K562 (cell line): ENCODE results near the gene TRDN. TPM values are rescaled to one million over a fixed set of nuclear protein-coding genes. Genes with fewer than 3 reads are reported as not detected.

ENCODE experiments used
- ATAC-seq: fragments of 200-7000 bp; cut with Tn5 transposase; 3 replicates; pipeline ENCODE4 v1.9.1; 2020; ENCODE audit warnings: moderate library complexity
- BruUV-seq: library from RNA; stranded (reverse); fragments of 400-500 nt; replicated peaks from 2 replicates; lab custom pipeline; 2021; lab: Mats Ljungman, UMichigan
- CTCF ChIA-PET: fragments of 300-600 bp; formaldehyde crosslinking; extraction: SDS; loops from one replicate; lab custom pipeline; 2021; ENCODE audit warnings: low intra/inter-chr PET ratio; lab: Yijun Ruan, JAX
- POLR2A ChIA-PET: fragments of 300-600, 350-650 bp; sonication (Branson Sonifier 250); formaldehyde crosslinking; extraction: SDS; loops from one replicate; lab custom pipeline; 2021; ENCODE audit warnings: antibody characterized with exemption, inconsistent platforms; lab: Yijun Ruan, JAX
- DNase-seq, 4 experiments: peaks; one replicate each; pipeline versions ENCODE4 v3.0.0 to v3.0.0-alpha.2; 2011 to 2018; ENCODE audit warnings: low spot score in 3 of 4, mixed read lengths in 3 of 4; ENCODE audit errors: extremely low read depth in 1 of 4
- FAIRE-seq: peaks from 2 replicates; lab custom pipeline; 2011; peaks lifted over from hg19 to GRCh38; lab: Jason Lieb, UNC
- H2AFZ ChIP-seq: 2 replicates; pipeline ENCODE4 v1.6.0; 2011; ENCODE audit warnings: low read depth, low read length, control low read depth, inconsistent platforms
- H3K27ac ChIP-seq: fragments of 200-600 bp; 3 replicates; pipeline ENCODE4 v1.8.0; 2011; ENCODE audit warnings: low read depth, mild to moderate bottlenecking, control low read depth, inconsistent platforms, low read length, moderate library complexity, mixed read lengths; ENCODE audit errors: extremely low read depth
- H3K27me3 ChIP-seq, 2 experiments: fragments of 300-600 bp in 1 of 2; 2 replicates in 1 of 2; 3 replicates in 1 of 2; pipeline versions ENCODE4 v1.6.0 to v1.8.0; 2011; ENCODE audit warnings: inconsistent platforms in 2 of 2, low read length in 2 of 2, mild to moderate bottlenecking in 1 of 2, mixed read lengths in 1 of 2, moderate library complexity in 1 of 2; ENCODE audit not compliant: control insufficient read depth in 2 of 2, insufficient read depth in 2 of 2
- H3K36me3 ChIP-seq: fragments of 300-600 bp; 3 replicates; pipeline ENCODE4 v1.8.0; 2011; ENCODE audit warnings: mild to moderate bottlenecking, low read length, inconsistent platforms; ENCODE audit not compliant: control insufficient read depth, insufficient read depth
- H3K4me1 ChIP-seq, 2 experiments: fragments of 200-600 bp in 1 of 2; replicated peaks in 1 of 2; 2 replicates in 1 of 2; 3 replicates in 1 of 2; pipeline versions ENCODE4 v1.5.1 to v1.8.0; 2011; ENCODE audit warnings: inconsistent platforms in 2 of 2, low read length in 2 of 2, mild to moderate bottlenecking in 1 of 2, mixed read lengths in 1 of 2, moderate library complexity in 1 of 2; ENCODE audit not compliant: control insufficient read depth in 2 of 2, insufficient read depth in 2 of 2
- H3K4me2 ChIP-seq: 2 replicates; pipeline ENCODE4 v1.6.1; 2011; ENCODE audit warnings: low read length, control low read depth, inconsistent platforms, mixed read lengths; ENCODE audit not compliant: insufficient read depth
- H3K4me3 ChIP-seq: fragments of 200-600 bp; sonication (generic), shearing (Covaris generic); 2 replicates; pipeline ENCODE4 v1.5.1; 2016; ENCODE audit warnings: control low read depth, inconsistent platforms
- H3K79me2 ChIP-seq: fragments of 200-600 bp; 3 replicates; pipeline ENCODE4 v1.8.0; 2011; ENCODE audit warnings: low read length, inconsistent platforms; ENCODE audit not compliant: control insufficient read depth, insufficient read depth
- H3K9ac ChIP-seq, 2 experiments: 2 replicates each; pipeline versions ENCODE4 v1.6.0 to v1.6.1; 2011; ENCODE audit warnings: low read depth in 2 of 2, low read length in 2 of 2, control low read depth in 1 of 2, inconsistent platforms in 1 of 2, mild to moderate bottlenecking in 1 of 2, mixed read lengths in 1 of 2; ENCODE audit not compliant: insufficient read depth in 1 of 2
- H3K9me1 ChIP-seq: one replicate; pipeline ENCODE4 v1.6.0; 2011; ENCODE audit warnings: inconsistent platforms, mild to moderate bottlenecking, low read length, moderate library complexity; ENCODE audit not compliant: control insufficient read depth, insufficient read depth
- H3K9me3 ChIP-seq: replicated peaks from 2 replicates; pipeline ENCODE4 v1.5.1; 2011; ENCODE audit warnings: low read depth, low read length, inconsistent platforms; ENCODE audit not compliant: control insufficient read depth, insufficient read depth
- H4K20me1 ChIP-seq: replicated peaks from 2 replicates; pipeline ENCODE4 v1.6.1; 2011; ENCODE audit warnings: low read length, inconsistent platforms, mixed read lengths; ENCODE audit not compliant: control insufficient read depth, insufficient read depth
- CEBPB ChIP-seq: fragments of 450-650 bp; IDR thresholded peaks from 2 replicates; pipeline ENCODE4 v1.6.1; 2016; ENCODE audit warnings: missing genetic modification characterization, missing compliant biosample characterization
- EWSR1 ChIP-seq: fragments of 450-650 bp; IDR thresholded peaks from 2 replicates; pipeline ENCODE4 v1.6.1; 2018; ENCODE audit warnings: borderline replicate concordance, mild to moderate bottlenecking, low read depth, moderate library complexity; ENCODE audit not compliant: partially characterized antibody
- MEIS2 ChIP-seq: fragments of 450-650 bp; IDR thresholded peaks from 2 replicates; pipeline ENCODE4 v1.6.1; 2014; ENCODE audit warnings: mild to moderate bottlenecking; ENCODE audit not compliant: partially characterized antibody
- RAD21 ChIP-seq, 2 experiments: fragments of 250-450 bp in 1 of 2; fragments of 450-650 bp in 1 of 2; sonication (Bioruptor Pico) in 1 of 2; formaldehyde crosslinking in 1 of 2; IDR thresholded peaks in 1 of 2; conservative IDR thresholded peaks in 1 of 2; 2 replicates each; pipeline versions ENCODE4 v1.4.0 to v1.8.0; 2020 to 2022; ENCODE audit warnings: mild to moderate bottlenecking in 2 of 2, moderate library complexity in 1 of 2
- SMARCE1 ChIP-seq: fragments of 450-650 bp; IDR thresholded peaks from 2 replicates; pipeline ENCODE4 v1.7.1; 2016; ENCODE audit warnings: mild to moderate bottlenecking
- THRAP3 ChIP-seq: fragments of 450-650 bp; IDR thresholded peaks from 2 replicates; pipeline ENCODE4 v1.6.1; 2016; ENCODE audit warnings: mild to moderate bottlenecking, inconsistent platforms, borderline replicate concordance
- WGBS: fragments of 100-300 bp; shearing (Covaris generic); methylation state at CpG from one replicate; pipeline ENCODE4 v1.1.6; 2016; ENCODE audit warnings: low coverage, mixed read lengths; ENCODE audit not compliant: insufficient coverage; ENCODE audit errors: missing lambda C conversion rate; 5-methylcytosine and 5-hydroxymethylcytosine counted together
- in situ Hi-C: fragments of 300-500 bp; cut with MboI; formaldehyde crosslinking; loops from 4 replicates; pipeline ENCODE4 v1.15.0; 2018; ENCODE audit warnings: inconsistent platforms, mixed read lengths
- intact Hi-C: fragments of 100-400 bp; cut with micrococcal nuclease; formaldehyde crosslinking; loops from 2 replicates; pipeline ENCODE4 v1.14.2; 2022
- polyA plus RNA-seq, 8 experiments: library from polyadenylated mRNA; depleted of rRNA in 4 of 8; stranded (reverse) in 5 of 8; unstranded in 3 of 8; fragments of >200 nt; fragmentation: Nextera tagmentation in 2 of 8; fragmentation: Illumina TruSeq in 1 of 8; extraction: Ambion mirVana in 2 of 8; extraction: Trizol in 1 of 8; gene quantifications; 2 replicates each; pipeline versions ENCODE4 v1.2.1 to v1.2.3, GENCODE V29; 2011 to 2014; ENCODE audit warnings: inconsistent platforms in 1 of 8, missing spikeins in 1 of 8
- total RNA-seq, 7 experiments: library from RNA; depleted of rRNA in 6 of 7; stranded (reverse); fragments of >200 nt in 6 of 7; fragmentation: Illumina TruSeq in 2 of 7; extraction: Trizol in 2 of 7; gene quantifications; 2 replicates each; pipeline versions ENCODE4 v1.2.1 to v1.2.3, GENCODE V29; 2011 to 2021; ENCODE audit warnings: low replicate concordance in 1 of 7
- TF ChIP-seq, protein P1 (sequence below): sonication (generic); formaldehyde crosslinking; IDR thresholded peaks from 2 replicates; pipeline ENCODE4 v1.8.1; 2023; ENCODE audit warnings: mild to moderate bottlenecking, missing genetic modification reagents
- TF ChIP-seq, protein P2 (sequence below), 2 experiments: fragments of 450-650 bp; formaldehyde crosslinking in 1 of 2; IDR thresholded peaks; 2 replicates each; pipeline versions ENCODE4 v1.4.0 to v1.6.1; 2014 to 2020; ENCODE audit warnings: mild to moderate bottlenecking in 2 of 2, borderline replicate concordance in 1 of 2, low read depth in 1 of 2
- TF ChIP-seq, protein P3 (sequence below), 3 experiments: IDR thresholded peaks in 2 of 3; conservative IDR thresholded peaks in 1 of 3; 2 replicates each; pipeline ENCODE4 v1.5.1; 2011 to 2012; ENCODE audit warnings: low read length in 3 of 3, mild to moderate bottlenecking in 3 of 3, control low read depth in 2 of 3, improper control_type of control experiment in 1 of 3, inconsistent platforms in 1 of 3, low read depth in 1 of 3, mixed read lengths in 1 of 3, moderate library complexity in 1 of 3; ENCODE audit not compliant: insufficient read depth in 2 of 3

Gene TRDN
- total and polyA plus RNA-seq, 9 of the 15 experiments (the other 6 are each of a cell fraction or from before 2014, with no cell fraction given), result 0.05 to 0.50 (median 0.16) TPM

DNA sequence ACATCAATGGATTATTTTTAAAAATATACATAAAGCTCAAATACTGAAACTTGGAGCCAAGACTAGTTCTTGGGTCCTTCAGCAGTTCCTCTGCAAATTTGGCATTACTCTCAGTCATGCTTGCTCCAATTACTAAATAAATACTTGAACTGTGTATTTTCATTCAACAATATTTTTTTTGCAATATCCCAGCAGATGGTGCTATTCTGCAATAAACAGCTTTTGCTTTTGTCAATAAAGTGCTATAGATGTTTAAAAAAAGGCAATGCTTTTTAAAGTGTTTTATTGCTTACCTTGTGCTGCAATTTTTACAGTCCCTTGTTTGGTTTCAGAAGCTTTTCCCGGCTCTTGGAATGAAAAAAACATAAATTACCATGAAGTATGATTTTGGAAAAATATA is 243.4 kb downstream of the TRDN start:
- no peaks in the 10 kb centered on the region for H4K20me1 ChIP-seq
- BruUV-seq, result no TSS peak
- ChIA-PET POLR2A (no interaction called here), CTCF (interaction anchor here (1.5 kb wide), 1 partner anchor 322 kb away, joined by 8 read pairs; no protein-coding TSS in a partner anchor)
- no peaks in the 10 kb centered on the region for H3K4me1 ChIP-seq
- no peaks in the 10 kb centered on the region for H3K27me3 ChIP-seq
- no peaks in the 10 kb centered on the region for H3K36me3 ChIP-seq
- H3K27ac ChIP-seq, result no peak overlapping the region
- FAIRE-seq, result no peak
- H3K4me3 ChIP-seq, result no peak overlapping the region
- no peak for ATAC-seq
- H2AFZ ChIP-seq, result no peak overlapping the region
- H3K79me2 ChIP-seq, result no peaks in the 10 kb centered on the region
- in situ Hi-C loops, result no loop called here
- no peaks in the 10 kb centered on the region for H3K9me1 ChIP-seq
- DNase-seq, result peak in 1 of 4 experiments; percentile 8
- H3K9ac ChIP-seq, result no peak overlapping the region
- intact Hi-C loops, result loop anchor here (1.0 to 10.0 kb wide), 3 partner anchors 322 to 1461 kb away; partner anchors contain the start of gene NKAIN2
- no peaks in the 10 kb centered on the region for H3K9me3 ChIP-seq
- WGBS, result 0% methylated on average over 1 of the region's 1 CpG
- H3K4me2 ChIP-seq, result no peak overlapping the region
- TF ChIP-seq, protein P1, sequence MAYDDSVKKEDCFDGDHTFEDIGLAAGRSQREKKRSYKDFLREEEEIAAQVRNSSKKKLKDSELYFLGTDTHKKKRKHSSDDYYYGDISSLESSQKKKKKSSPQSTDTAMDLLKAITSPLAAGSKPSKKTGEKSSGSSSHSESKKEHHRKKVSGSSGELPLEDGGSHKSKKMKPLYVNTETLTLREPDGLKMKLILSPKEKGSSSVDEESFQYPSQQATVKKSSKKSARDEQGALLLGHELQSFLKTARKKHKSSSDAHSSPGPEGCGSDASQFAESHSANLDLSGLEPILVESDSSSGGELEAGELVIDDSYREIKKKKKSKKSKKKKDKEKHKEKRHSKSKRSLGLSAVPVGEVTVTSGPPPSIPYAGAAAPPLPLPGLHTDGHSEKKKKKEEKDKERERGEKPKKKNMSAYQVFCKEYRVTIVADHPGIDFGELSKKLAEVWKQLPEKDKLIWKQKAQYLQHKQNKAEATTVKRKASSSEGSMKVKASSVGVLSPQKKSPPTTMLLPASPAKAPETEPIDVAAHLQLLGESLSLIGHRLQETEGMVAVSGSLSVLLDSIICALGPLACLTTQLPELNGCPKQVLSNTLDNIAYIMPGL (CRISPR knock-in tag), result no peak
- TF ChIP-seq, protein P2, sequence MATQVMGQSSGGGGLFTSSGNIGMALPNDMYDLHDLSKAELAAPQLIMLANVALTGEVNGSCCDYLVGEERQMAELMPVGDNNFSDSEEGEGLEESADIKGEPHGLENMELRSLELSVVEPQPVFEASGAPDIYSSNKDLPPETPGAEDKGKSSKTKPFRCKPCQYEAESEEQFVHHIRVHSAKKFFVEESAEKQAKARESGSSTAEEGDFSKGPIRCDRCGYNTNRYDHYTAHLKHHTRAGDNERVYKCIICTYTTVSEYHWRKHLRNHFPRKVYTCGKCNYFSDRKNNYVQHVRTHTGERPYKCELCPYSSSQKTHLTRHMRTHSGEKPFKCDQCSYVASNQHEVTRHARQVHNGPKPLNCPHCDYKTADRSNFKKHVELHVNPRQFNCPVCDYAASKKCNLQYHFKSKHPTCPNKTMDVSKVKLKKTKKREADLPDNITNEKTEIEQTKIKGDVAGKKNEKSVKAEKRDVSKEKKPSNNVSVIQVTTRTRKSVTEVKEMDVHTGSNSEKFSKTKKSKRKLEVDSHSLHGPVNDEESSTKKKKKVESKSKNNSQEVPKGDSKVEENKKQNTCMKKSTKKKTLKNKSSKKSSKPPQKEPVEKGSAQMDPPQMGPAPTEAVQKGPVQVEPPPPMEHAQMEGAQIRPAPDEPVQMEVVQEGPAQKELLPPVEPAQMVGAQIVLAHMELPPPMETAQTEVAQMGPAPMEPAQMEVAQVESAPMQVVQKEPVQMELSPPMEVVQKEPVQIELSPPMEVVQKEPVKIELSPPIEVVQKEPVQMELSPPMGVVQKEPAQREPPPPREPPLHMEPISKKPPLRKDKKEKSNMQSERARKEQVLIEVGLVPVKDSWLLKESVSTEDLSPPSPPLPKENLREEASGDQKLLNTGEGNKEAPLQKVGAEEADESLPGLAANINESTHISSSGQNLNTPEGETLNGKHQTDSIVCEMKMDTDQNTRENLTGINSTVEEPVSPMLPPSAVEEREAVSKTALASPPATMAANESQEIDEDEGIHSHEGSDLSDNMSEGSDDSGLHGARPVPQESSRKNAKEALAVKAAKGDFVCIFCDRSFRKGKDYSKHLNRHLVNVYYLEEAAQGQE (IDR thresholded peaks at IDR 0.05; ENCODE audit: borderline replicate concordance), result peak; percentile 29; the same call in 1 of the 2 replicates
- TF ChIP-seq, protein P2 (CRISPR knock-in tag; IDR thresholded peaks at IDR 0.05; ENCODE audit: low read depth), result no peak
- TF ChIP-seq, protein P3, sequence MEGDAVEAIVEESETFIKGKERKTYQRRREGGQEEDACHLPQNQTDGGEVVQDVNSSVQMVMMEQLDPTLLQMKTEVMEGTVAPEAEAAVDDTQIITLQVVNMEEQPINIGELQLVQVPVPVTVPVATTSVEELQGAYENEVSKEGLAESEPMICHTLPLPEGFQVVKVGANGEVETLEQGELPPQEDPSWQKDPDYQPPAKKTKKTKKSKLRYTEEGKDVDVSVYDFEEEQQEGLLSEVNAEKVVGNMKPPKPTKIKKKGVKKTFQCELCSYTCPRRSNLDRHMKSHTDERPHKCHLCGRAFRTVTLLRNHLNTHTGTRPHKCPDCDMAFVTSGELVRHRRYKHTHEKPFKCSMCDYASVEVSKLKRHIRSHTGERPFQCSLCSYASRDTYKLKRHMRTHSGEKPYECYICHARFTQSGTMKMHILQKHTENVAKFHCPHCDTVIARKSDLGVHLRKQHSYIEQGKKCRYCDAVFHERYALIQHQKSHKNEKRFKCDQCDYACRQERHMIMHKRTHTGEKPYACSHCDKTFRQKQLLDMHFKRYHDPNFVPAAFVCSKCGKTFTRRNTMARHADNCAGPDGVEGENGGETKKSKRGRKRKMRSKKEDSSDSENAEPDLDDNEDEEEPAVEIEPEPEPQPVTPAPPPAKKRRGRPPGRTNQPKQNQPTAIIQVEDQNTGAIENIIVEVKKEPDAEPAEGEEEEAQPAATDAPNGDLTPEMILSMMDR (IDR thresholded peaks at IDR 0.05 in 2 of 3, conservative IDR thresholded peaks at IDR 0.05 in 1 of 3; ENCODE audit: insufficient read depth in 2 of 3, low read depth in 1 of 3, low read length in 3 of 3), result peak in 1 of 3 experiments; percentile 49; a peak in 2 of 6 replicates
- TF ChIP-seq RAD21 (CRISPR knock-in tag; conservative IDR thresholded peaks at IDR 0.05 in 1 of 2, IDR thresholded peaks at IDR 0.05 in 1 of 2), result peak; percentile 51 to 81
- no peak for TF ChIP-seq EWSR1
- no peak for TF ChIP-seq CEBPB (tag)
- TF ChIP-seq THRAP3, result no peak
- TF ChIP-seq MEIS2, result no peak
- TF ChIP-seq SMARCE1, result no peak
